ENCODE measurements around the gene FOXN1.

DNA sequence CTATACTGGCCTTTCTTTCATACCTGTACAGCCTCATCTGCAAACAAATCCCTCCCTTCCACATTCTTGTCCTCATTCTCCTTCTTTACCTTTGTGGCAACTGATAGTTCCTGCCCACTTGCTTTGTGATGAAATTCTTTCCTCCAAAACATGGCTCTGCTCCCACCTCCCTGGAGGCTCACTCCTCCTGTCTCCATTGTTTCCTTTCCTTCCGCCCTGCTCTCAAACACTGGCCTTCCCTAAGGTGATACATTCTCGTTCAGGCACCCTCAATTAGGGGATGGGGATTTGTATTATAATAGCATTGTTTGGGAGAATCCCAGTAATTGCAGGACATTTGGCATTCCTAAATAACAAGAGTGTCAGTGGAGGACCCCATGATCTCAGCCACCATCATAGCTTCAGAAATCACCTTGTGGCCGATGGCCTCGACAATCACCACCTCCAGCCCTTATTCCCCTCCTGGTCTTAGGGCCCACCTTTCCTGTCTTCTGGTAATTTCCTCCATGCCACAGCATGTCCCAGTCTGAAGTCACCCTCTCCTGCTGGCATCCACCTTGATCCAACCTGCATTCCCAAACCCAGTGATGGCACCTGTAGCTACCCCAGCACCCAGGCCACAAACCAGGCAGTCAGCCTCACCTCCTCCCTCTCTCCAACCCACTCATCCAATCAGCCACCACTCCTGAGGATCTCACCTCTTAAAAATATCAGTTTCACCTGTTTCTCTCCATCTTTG lies 38.4 kb downstream of the FOXN1 start:
- TF ChIP-seq, protein P1, sequence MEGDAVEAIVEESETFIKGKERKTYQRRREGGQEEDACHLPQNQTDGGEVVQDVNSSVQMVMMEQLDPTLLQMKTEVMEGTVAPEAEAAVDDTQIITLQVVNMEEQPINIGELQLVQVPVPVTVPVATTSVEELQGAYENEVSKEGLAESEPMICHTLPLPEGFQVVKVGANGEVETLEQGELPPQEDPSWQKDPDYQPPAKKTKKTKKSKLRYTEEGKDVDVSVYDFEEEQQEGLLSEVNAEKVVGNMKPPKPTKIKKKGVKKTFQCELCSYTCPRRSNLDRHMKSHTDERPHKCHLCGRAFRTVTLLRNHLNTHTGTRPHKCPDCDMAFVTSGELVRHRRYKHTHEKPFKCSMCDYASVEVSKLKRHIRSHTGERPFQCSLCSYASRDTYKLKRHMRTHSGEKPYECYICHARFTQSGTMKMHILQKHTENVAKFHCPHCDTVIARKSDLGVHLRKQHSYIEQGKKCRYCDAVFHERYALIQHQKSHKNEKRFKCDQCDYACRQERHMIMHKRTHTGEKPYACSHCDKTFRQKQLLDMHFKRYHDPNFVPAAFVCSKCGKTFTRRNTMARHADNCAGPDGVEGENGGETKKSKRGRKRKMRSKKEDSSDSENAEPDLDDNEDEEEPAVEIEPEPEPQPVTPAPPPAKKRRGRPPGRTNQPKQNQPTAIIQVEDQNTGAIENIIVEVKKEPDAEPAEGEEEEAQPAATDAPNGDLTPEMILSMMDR (IDR thresholded peaks at IDR 0.05; ENCODE audit: low read depth, low read length, missing input control): no peak
- no peak for TF ChIP-seq RAD21 (IDR thresholded peaks at IDR 0.05)
- TF ChIP-seq SP1 (IDR thresholded peaks at IDR 0.05): no peak
- no peak for TF ChIP-seq YY1 (IDR thresholded peaks at IDR 0.05)
- TF ChIP-seq, protein P2, sequence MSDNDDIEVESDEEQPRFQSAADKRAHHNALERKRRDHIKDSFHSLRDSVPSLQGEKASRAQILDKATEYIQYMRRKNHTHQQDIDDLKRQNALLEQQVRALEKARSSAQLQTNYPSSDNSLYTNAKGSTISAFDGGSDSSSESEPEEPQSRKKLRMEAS (IDR thresholded peaks at IDR 0.05): no peak
- TF ChIP-seq JUND (IDR thresholded peaks at IDR 0.05): no peak
- TF ChIP-seq REST (IDR thresholded peaks at IDR 0.05): no peak
- TF ChIP-seq, protein P3, sequence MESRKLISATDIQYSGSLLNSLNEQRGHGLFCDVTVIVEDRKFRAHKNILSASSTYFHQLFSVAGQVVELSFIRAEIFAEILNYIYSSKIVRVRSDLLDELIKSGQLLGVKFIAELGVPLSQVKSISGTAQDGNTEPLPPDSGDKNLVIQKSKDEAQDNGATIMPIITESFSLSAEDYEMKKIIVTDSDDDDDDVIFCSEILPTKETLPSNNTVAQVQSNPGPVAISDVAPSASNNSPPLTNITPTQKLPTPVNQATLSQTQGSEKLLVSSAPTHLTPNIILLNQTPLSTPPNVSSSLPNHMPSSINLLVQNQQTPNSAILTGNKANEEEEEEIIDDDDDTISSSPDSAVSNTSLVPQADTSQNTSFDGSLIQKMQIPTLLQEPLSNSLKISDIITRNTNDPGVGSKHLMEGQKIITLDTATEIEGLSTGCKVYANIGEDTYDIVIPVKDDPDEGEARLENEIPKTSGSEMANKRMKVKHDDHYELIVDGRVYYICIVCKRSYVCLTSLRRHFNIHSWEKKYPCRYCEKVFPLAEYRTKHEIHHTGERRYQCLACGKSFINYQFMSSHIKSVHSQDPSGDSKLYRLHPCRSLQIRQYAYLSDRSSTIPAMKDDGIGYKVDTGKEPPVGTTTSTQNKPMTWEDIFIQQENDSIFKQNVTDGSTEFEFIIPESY (IDR thresholded peaks at IDR 0.05): no peak
- no peak for TF ChIP-seq TAF1 (conservative IDR thresholded peaks at IDR 0.05)
- no peak for TF ChIP-seq GABPA (IDR thresholded peaks at IDR 0.05 in 1 of 2, conservative IDR thresholded peaks at IDR 0.05 in 1 of 2)
- no peak for TF ChIP-seq HNF4A (conservative IDR thresholded peaks at IDR 0.05)
